Panc1 (cell line): ENCODE results near the gene PRMT9. TPM values are rescaled to one million over a fixed set of nuclear protein-coding genes. Genes with fewer than 3 reads are reported as not detected.

ENCODE experiments used
- ATAC-seq: fragments of 200-7000 bp; cut with Tn5 transposase; 2 replicates; pipeline ENCODE4 v1.9.1; 2020; ENCODE audit warnings: mild to moderate bottlenecking, moderate library complexity
- BruUV-seq: library from RNA; stranded (reverse); fragments of 400-500 nt; replicated peaks from 2 replicates; lab custom pipeline; 2021; lab: Mats Ljungman, UMichigan
- CTCF ChIA-PET: fragments of 300-600 bp; sonication (Branson Sonifier 250); formaldehyde crosslinking; loops from one replicate; lab custom pipeline; 2022; ENCODE audit warnings: antibody characterized with exemption; lab: Charles Lee
- POLR2A ChIA-PET: fragments of 300-600 bp; sonication (Branson Sonifier 250); formaldehyde crosslinking; loops from one replicate; lab custom pipeline; 2022; ENCODE audit warnings: antibody characterized with exemption; lab: Charles Lee
- DNase-seq: peaks from one replicate; pipeline ENCODE4 v3.0.0-alpha.2; 2010; ENCODE audit warnings: low read depth, low spot score
- H3K27ac ChIP-seq: 2 replicates; pipeline ENCODE4 v1.5.1; 2011; ENCODE audit warnings: mild to moderate bottlenecking, low read length, inconsistent platforms
- H3K27me3 ChIP-seq: fragments of 200-500 bp; sonication (Bioruptor generic); 2 replicates; pipeline ENCODE4 v1.6.0; 2014; ENCODE audit warnings: low read length, inconsistent platforms; ENCODE audit not compliant: control insufficient read depth, insufficient read depth
- H3K36me3 ChIP-seq: fragments of 200-500 bp; sonication (Bioruptor generic); 2 replicates; pipeline ENCODE4 v1.5.1; 2014; ENCODE audit warnings: inconsistent platforms, mild to moderate bottlenecking, low read length, moderate library complexity; ENCODE audit not compliant: control insufficient read depth, insufficient read depth
- H3K4me1 ChIP-seq: 2 replicates; pipeline ENCODE4 v1.5.1; 2011; ENCODE audit warnings: inconsistent platforms, mild to moderate bottlenecking, low read length, moderate library complexity; ENCODE audit not compliant: control insufficient read depth, insufficient read depth
- H3K4me3 ChIP-seq, 2 experiments: 2 replicates each; pipeline ENCODE4 v1.5.1; 2011 to 2012; ENCODE audit warnings: low read depth in 2 of 2, low read length in 2 of 2, mild to moderate bottlenecking in 2 of 2, inconsistent platforms in 1 of 2, moderate library complexity in 1 of 2
- H3K9me3 ChIP-seq: fragments of 200-500 bp; sonication (Bioruptor generic); 2 replicates; pipeline ENCODE4 v1.5.1; 2014; ENCODE audit warnings: low read depth, mild to moderate bottlenecking, inconsistent platforms, low read length, moderate library complexity; ENCODE audit not compliant: control insufficient read depth, insufficient read depth
- CTCF ChIP-seq: fragments of 450-650 bp; IDR thresholded peaks from 2 replicates; pipeline ENCODE4 v1.5.1; 2017; ENCODE audit warnings: mild to moderate bottlenecking
- POLR2AphosphoS5 ChIP-seq: IDR thresholded peaks from 2 replicates; pipeline ENCODE4 v1.6.1; 2012; ENCODE audit warnings: mild to moderate bottlenecking, low read depth, low read length, moderate library complexity
- REST ChIP-seq, 2 experiments: IDR thresholded peaks; 2 replicates each; pipeline ENCODE4 v1.6.1; 2011 to 2012; ENCODE audit warnings: low read depth in 2 of 2, control low read depth in 1 of 2, low read length in 1 of 2, mild to moderate bottlenecking in 1 of 2, moderate library complexity in 1 of 2; ENCODE audit not compliant: insufficient read depth in 1 of 2
- SIN3A ChIP-seq: IDR thresholded peaks from 2 replicates; pipeline ENCODE4 v1.6.1; 2012; ENCODE audit warnings: low read depth, mild to moderate bottlenecking, low read length, moderate library complexity, borderline replicate concordance; ENCODE audit not compliant: insufficient read depth
- TCF7L2 ChIP-seq: IDR thresholded peaks from 2 replicates; pipeline ENCODE4 v1.6.1; 2011; ENCODE audit warnings: mild to moderate bottlenecking, low read depth, low read length, inconsistent platforms
- in situ Hi-C: cut with HindIII; loops from 2 replicates; pipeline ENCODE4 v1.10.0; 2016; ENCODE audit warnings: low sequenced_read_pairs, low pct_unique_long_range_greater_than_20kb
- intact Hi-C: fragments of 100-400 bp; cut with micrococcal nuclease; formaldehyde crosslinking; loops from one replicate; pipeline ENCODE4 v1.10.0; 2022; ENCODE audit not compliant: unreplicated experiment
- total RNA-seq: library from RNA; stranded (reverse); gene quantifications from one replicate; pipeline ENCODE4 v1.2.1, GENCODE V29; 2021; ENCODE audit not compliant: unreplicated experiment

PRMT9 gene
- total RNA-seq, 1 experiment from 2014 or later = 4.4 TPM

GRCh38 chr4:147638942-147639341, 45.0 kb downstream of the PRMT9 start:
- peaks cover 3% of the 10 kb centered on the region; the same call in 1 of the 2 replicates for H3K36me3 ChIP-seq
- ChIA-PET POLR2A (interaction anchor here (0.6 kb wide), 1 partner anchor 541 kb away, joined by 3 read pairs; no protein-coding TSS in a partner anchor), CTCF (no interaction called here)
- no peak for TF ChIP-seq TCF7L2
- no peak for TF ChIP-seq POLR2AphosphoS5
- no peak for TF ChIP-seq REST (IDR thresholded peaks at IDR 0.05; ENCODE audit: insufficient read depth in 1 of 2, low read depth in 2 of 2, low read length in 1 of 2)
- no peak for TF ChIP-seq SIN3A
- TF ChIP-seq CTCF = no peak
- intact Hi-C loops (no loop called here), in situ Hi-C loops (no loop called here)
- no peaks in the 10 kb centered on the region for H3K27me3 ChIP-seq
- H3K9me3 ChIP-seq = no peaks in the 10 kb centered on the region
- no peak overlapping the region for H3K27ac ChIP-seq
- BruUV-seq = no TSS peak
- no peak for DNase-seq
- H3K4me1 ChIP-seq = no peaks in the 10 kb centered on the region
- H3K4me3 ChIP-seq = no peak overlapping the region
- no peak for ATAC-seq

- CTCF ChIA-PET = no interaction called here
- H3K4me3 ChIP-seq = no peak overlapping the region
- intact Hi-C loops = no loop called here
- H3K4me1 ChIP-seq = no peaks in the 10 kb centered on the region
- no peaks in the 10 kb centered on the region for H3K27me3 ChIP-seq
- TF ChIP-seq SIN3A (no peak), POLR2AphosphoS5 (no peak), CTCF (no peak), TCF7L2 (no peak), REST (IDR thresholded peaks at IDR 0.05; ENCODE audit: insufficient read depth in 1 of 2, low read depth in 2 of 2, low read length in 1 of 2) (no peak)
- in situ Hi-C loops = no loop called here
- H3K27ac ChIP-seq = no peak overlapping the region
- DNase-seq (no peak), ATAC-seq (no peak)
- peaks cover 5% of the 10 kb centered on the region; the same call in 1 of the 2 replicates for H3K36me3 ChIP-seq
- POLR2A ChIA-PET = interaction anchor here (0.6 kb wide), 1 partner anchor 540 kb away, joined by 3 read pairs; no protein-coding TSS in a partner anchor
- no TSS peak for BruUV-seq
- H3K9me3 ChIP-seq = no peaks in the 10 kb centered on the region
Measured at GRCh38 chr4:147638365-147638764, 45.6 kb downstream of the PRMT9 start.
